IMR-90 (cell line): Measurements from ENCODE around the gene MICAL3. TPM values are rescaled to one million over a fixed set of nuclear protein-coding genes. Genes with fewer than 3 reads are reported as not detected.

Experiments
- ATAC-seq: fragments of 200-7000 bp; cut with Tn5 transposase; 2 replicates; pipeline ENCODE4 v1.9.1; 2020; ENCODE audit warnings: low read depth, mild to moderate bottlenecking, moderate library complexity
- BruUV-seq: library from RNA; stranded (reverse); fragments of 400-500 nt; replicated peaks from 2 replicates; lab custom pipeline; 2021; lab: Mats Ljungman, UMichigan
- CTCF ChIA-PET: fragments of 300-600 bp; formaldehyde crosslinking; extraction: SDS; loops from one replicate; lab custom pipeline; 2021; ENCODE audit warnings: antibody characterized with exemption; lab: Yijun Ruan, JAX
- POLR2A ChIA-PET: fragments of 300-600 bp; sonication (Branson Sonifier 250); formaldehyde crosslinking; loops from one replicate; lab custom pipeline; 2022; ENCODE audit warnings: antibody characterized with exemption; ENCODE audit not compliant: unreplicated experiment; lab: Charles Lee
- DNase-seq: peaks from one replicate; pipeline ENCODE4 v3.0.0; 2013
- H2AFZ ChIP-seq: replicated peaks from 2 replicates; pipeline ENCODE3; 2013; ENCODE audit warnings: low read length, mild to moderate bottlenecking; ENCODE audit not compliant: poor library complexity
- H2AK5ac ChIP-seq: 2 replicates; pipeline ENCODE4 v1.6.1; 2013; ENCODE audit warnings: low read depth, low read length, inconsistent platforms
- H2AK9ac ChIP-seq: replicated peaks from 2 replicates; pipeline ENCODE3; 2013; ENCODE audit warnings: mild to moderate bottlenecking, low read depth, low read length, moderate library complexity; ENCODE audit not compliant: poor library complexity
- H2BK120ac ChIP-seq: 2 replicates; pipeline ENCODE4 v1.6.1; 2013; ENCODE audit warnings: low read depth, low read length, inconsistent platforms
- H2BK15ac ChIP-seq: 3 replicates; pipeline ENCODE4 v1.6.1; 2013; ENCODE audit warnings: low read depth, low read length, inconsistent platforms
- H2BK20ac ChIP-seq: 2 replicates; pipeline ENCODE4 v1.6.1; 2013; ENCODE audit warnings: low read depth, mild to moderate bottlenecking, inconsistent platforms, low read length, moderate library complexity
- H2BK5ac ChIP-seq: 2 replicates; pipeline ENCODE4 v1.6.1; 2013; ENCODE audit warnings: mild to moderate bottlenecking, low read depth, low read length, inconsistent platforms; ENCODE audit not compliant: poor library complexity, severe bottlenecking
- H3K14ac ChIP-seq: replicated peaks from 2 replicates; pipeline ENCODE4 v1.6.1; 2013; ENCODE audit warnings: low read depth, low read length, inconsistent platforms
- H3K18ac ChIP-seq: 2 replicates; pipeline ENCODE4 v1.6.1; 2013; ENCODE audit warnings: low read depth, low read length, control low read depth
- H3K23ac ChIP-seq: 2 replicates; pipeline ENCODE4 v1.6.1; 2013; ENCODE audit warnings: low read depth, low read length, inconsistent platforms
- H3K27ac ChIP-seq: 2 replicates; pipeline ENCODE4 v1.5.1; 2013; ENCODE audit warnings: mild to moderate bottlenecking, control low read depth, low read length; ENCODE audit not compliant: insufficient read depth
- H3K27me3 ChIP-seq: 2 replicates; pipeline ENCODE4 v1.6.1; 2013; ENCODE audit warnings: low read length; ENCODE audit not compliant: control insufficient read depth, insufficient read depth
- H3K36me3 ChIP-seq: 2 replicates; pipeline ENCODE4 v1.6.1; 2013; ENCODE audit warnings: low read length, mixed read lengths; ENCODE audit not compliant: control insufficient read depth, insufficient read depth
- H3K4ac ChIP-seq: 2 replicates; pipeline ENCODE4 v1.6.1; 2013; ENCODE audit warnings: low read depth, low read length, inconsistent platforms
- H3K4me1 ChIP-seq: 2 replicates; pipeline ENCODE4 v1.6.1; 2013; ENCODE audit warnings: low read length, mixed read lengths; ENCODE audit not compliant: control insufficient read depth, insufficient read depth
- H3K4me2 ChIP-seq: 2 replicates; pipeline ENCODE4 v1.6.1; 2013; ENCODE audit warnings: low read depth, mild to moderate bottlenecking, control low read depth, low read length, moderate library complexity
- H3K4me3 ChIP-seq: 2 replicates; pipeline ENCODE4 v1.5.1; 2013; ENCODE audit warnings: low read depth, mild to moderate bottlenecking, control low read depth, low read length, moderate library complexity; ENCODE audit not compliant: insufficient read depth
- H3K56ac ChIP-seq: 2 replicates; pipeline ENCODE4 v1.6.1; 2013; ENCODE audit warnings: low read length, inconsistent platforms; ENCODE audit not compliant: insufficient read depth; ENCODE audit errors: extremely low read depth
- H3K79me1 ChIP-seq, 2 experiments: 2 replicates each; pipeline ENCODE4 v1.6.1; 2013; ENCODE audit warnings: low read length in 2 of 2, inconsistent platforms in 1 of 2, low read depth in 1 of 2
- H3K9ac ChIP-seq: 2 replicates; pipeline ENCODE4 v1.6.1; 2013; ENCODE audit warnings: low read depth, low read length, control low read depth
- H3K9me1 ChIP-seq: 2 replicates; pipeline ENCODE4 v1.6.1; 2013; ENCODE audit warnings: low read length, inconsistent platforms; ENCODE audit not compliant: insufficient read depth
- H3K9me3 ChIP-seq: 2 replicates; pipeline ENCODE4 v1.6.1; 2013; ENCODE audit warnings: low read length; ENCODE audit not compliant: control insufficient read depth, insufficient read depth
- H4K20me1 ChIP-seq: 2 replicates; pipeline ENCODE4 v1.6.1; 2013; ENCODE audit warnings: low read length, inconsistent platforms; ENCODE audit not compliant: insufficient read depth
- H4K5ac ChIP-seq: 2 replicates; pipeline ENCODE4 v1.6.1; 2013; ENCODE audit warnings: mild to moderate bottlenecking, low read depth, low read length, control low read depth
- H4K8ac ChIP-seq, 2 experiments: 2 replicates each; pipeline ENCODE4 v1.6.1; 2013; ENCODE audit warnings: low read depth in 2 of 2, low read length in 2 of 2, control low read depth in 1 of 2, inconsistent platforms in 1 of 2
- H4K91ac ChIP-seq: 2 replicates; pipeline ENCODE4 v1.6.1; 2013; ENCODE audit warnings: low read depth, low read length, inconsistent platforms; ENCODE audit not compliant: insufficient read depth
- MAFK ChIP-seq: IDR thresholded peaks from 2 replicates; pipeline ENCODE4 v1.6.1; 2012; ENCODE audit warnings: low read depth, low read length, improper control_type of control experiment
- MAZ ChIP-seq: IDR thresholded peaks from 2 replicates; pipeline ENCODE4 v1.6.1; 2012; ENCODE audit warnings: low read depth, mild to moderate bottlenecking, low read length, improper control_type of control experiment, moderate library complexity, borderline replicate concordance
- RFX5 ChIP-seq: IDR thresholded peaks from 2 replicates; pipeline ENCODE4 v1.8.0; 2012; ENCODE audit warnings: low read depth, mild to moderate bottlenecking, low read length, moderate library complexity
- WGBS, 2 experiments: methylation state at CpG; one replicate each; pipeline versions ENCODE4 v1.1.5 to v1.1.7; 2013; ENCODE audit warnings: missing lambda C conversion rate in 2 of 2; ENCODE audit not compliant: insufficient read length in 1 of 2; ENCODE audit errors: extremely low coverage in 2 of 2; 5-methylcytosine and 5-hydroxymethylcytosine counted together
- dilution Hi-C: fragments of 300-500 bp; cut with HindIII; formaldehyde crosslinking; loops from one replicate; pipeline ENCODE4 v1.14.3; 2018; ENCODE audit warnings: low sequenced_read_pairs; ENCODE audit not compliant: unreplicated experiment
- in situ Hi-C: fragments of 300-500 bp; cut with MboI; formaldehyde crosslinking; loops from 3 replicates; pipeline ENCODE4 v1.14.3; 2019; ENCODE audit warnings: low sequenced_read_pairs, inconsistent platforms, mixed read lengths
- intact Hi-C: fragments of 100-400 bp; cut with micrococcal nuclease; formaldehyde crosslinking; loops from 2 replicates; pipeline ENCODE4 v1.10.0; 2022
- polyA plus RNA-seq, 3 experiments: library from polyadenylated mRNA; depleted of rRNA; stranded (reverse); fragments of >200 nt; gene quantifications; 2 replicates each; pipeline ENCODE4 v1.2.3, GENCODE V29; 2012; ENCODE audit warnings: low replicate concordance in 1 of 3
- total RNA-seq: library from RNA; depleted of rRNA; stranded (reverse); fragments of >200 nt; gene quantifications from 2 replicates; pipeline ENCODE4 v1.2.3, GENCODE V29; 2012
- TF ChIP-seq, protein P1 (sequence below): fragments of 150-350 bp; IDR thresholded peaks from 2 replicates; pipeline ENCODE4 v1.6.1; 2017; ENCODE audit warnings: mild to moderate bottlenecking, antibody characterized with exemption, low read length, low read depth

MICAL3 gene
- total and polyA plus RNA-seq, 2 of the 4 experiments (the other 2 are of a cell fraction) = 17.6 to 26.8 TPM

DNA sequence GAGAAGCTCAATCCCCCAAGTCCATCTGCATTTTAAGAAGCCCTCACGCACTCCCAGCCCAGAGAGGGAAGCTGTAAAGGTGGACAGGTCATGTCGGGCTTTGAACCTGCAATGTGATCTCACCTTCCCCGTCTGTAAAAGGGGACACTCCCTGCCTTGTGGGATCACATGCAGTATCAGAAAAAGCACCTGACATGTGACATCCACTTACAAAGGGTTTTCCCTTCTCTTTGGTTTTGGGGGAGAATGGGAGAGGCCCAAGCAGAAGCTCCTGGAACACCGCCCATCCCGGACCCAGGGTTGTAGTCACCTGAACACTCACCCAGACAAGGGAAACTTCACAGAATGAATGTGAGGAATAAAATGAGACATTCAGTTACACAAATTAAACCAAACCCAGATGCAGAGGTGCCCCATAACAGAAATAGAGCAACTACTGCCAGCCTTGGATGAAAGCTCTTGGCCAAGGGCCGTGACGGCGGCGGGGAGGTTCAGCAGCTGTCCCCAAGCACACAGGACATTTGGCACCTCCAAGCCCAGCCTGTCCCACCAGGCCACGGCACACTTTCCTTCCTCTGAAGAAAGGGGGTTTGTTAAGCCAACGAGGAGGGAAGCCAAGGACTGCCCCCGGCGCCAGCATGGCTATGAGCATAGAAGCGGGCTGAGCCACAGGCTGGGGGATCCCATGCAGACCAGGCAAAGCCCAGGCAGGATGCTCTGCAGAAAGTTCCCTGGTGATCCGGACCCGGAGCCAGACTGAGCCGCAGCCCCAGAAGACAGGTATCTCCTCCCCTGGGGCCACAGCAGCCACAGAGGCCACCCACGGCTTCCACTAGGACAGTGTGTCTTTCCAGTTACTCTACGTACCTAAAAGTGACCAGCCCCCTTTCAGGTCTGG lies 253.9 kb downstream of the MICAL3 start (continued):
- TF ChIP-seq, protein P1, sequence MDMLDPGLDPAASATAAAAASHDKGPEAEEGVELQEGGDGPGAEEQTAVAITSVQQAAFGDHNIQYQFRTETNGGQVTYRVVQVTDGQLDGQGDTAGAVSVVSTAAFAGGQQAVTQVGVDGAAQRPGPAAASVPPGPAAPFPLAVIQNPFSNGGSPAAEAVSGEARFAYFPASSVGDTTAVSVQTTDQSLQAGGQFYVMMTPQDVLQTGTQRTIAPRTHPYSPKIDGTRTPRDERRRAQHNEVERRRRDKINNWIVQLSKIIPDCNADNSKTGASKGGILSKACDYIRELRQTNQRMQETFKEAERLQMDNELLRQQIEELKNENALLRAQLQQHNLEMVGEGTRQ = no peak

DNA sequence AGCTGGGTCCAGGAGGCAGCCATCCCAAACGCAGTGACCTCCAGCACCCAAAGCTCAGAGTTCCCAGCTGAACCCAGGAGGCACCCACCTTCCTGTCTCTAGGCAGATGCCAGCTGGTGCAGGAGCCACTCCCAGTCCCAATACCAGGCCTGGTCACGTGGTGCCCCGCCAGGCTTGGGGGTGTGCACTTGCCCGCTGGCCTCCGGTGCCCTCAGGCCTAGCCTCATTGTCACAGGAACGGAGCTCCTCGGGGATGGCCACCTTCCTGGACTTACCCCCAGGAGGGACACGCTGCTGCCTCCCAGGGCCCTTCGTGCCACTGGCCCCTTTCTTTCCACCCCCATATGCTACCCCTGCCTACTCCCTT lies 254.7 kb downstream of the MICAL3 start:
- Histone ChIP-seq H3K14ac (no peak overlapping the region), H2AFZ (no peak overlapping the region), H3K79me1 (peaks cover 24 to 62% of the 10 kb centered on the region in 2 experiments), H3K18ac (no peak overlapping the region), H4K91ac (no peak overlapping the region), H3K27ac (no peak overlapping the region), H2BK20ac (no peak overlapping the region), H3K9me1 (peaks cover 18% of the 10 kb centered on the region; the same call in 1 of the 2 replicates), H4K20me1 (peaks cover 64% of the 10 kb centered on the region), H3K4me2 (no peak overlapping the region), H2BK15ac (no peak overlapping the region), H2BK120ac (no peak overlapping the region), H3K23ac (no peak overlapping the region), H3K27me3 (no peaks in the 10 kb centered on the region), H2AK9ac (no peak overlapping the region), H3K9ac (no peak overlapping the region), H3K4me1 (peaks cover 15% of the 10 kb centered on the region), H3K4ac (no peak overlapping the region), H2AK5ac (no peak overlapping the region), H3K9me3 (no peaks in the 10 kb centered on the region), H3K36me3 (no peaks in the 10 kb centered on the region), H3K4me3 (no peak overlapping the region), H4K5ac (no peak overlapping the region), H4K8ac (no peak overlapping the region), H3K56ac (no peak overlapping the region), H2BK5ac (no peak overlapping the region)
- no TSS peak for BruUV-seq
- intact Hi-C loops (no loop called here), in situ Hi-C loops (loop anchor here (5.0 kb wide), 1 partner anchor 37 kb away; no protein-coding TSS in a partner anchor), dilution Hi-C loops (no loop called here)
- TF ChIP-seq MAFK (no peak), RFX5 (no peak), MAZ (no peak)
- TF ChIP-seq, protein P1 = no peak
- DNase-seq (no peak), ATAC-seq (no peak)
- ChIA-PET POLR2A (no interaction called here), CTCF (no interaction called here)
- WGBS, 2 experiments = 98% methylated on average over 5 of the region's 9 CpGs; no CpG with 5 or more reads in 1 of the 2 experiments
